Astrocyte of the hippocampus (primary cell): ENCODE results near the gene DDX42.

ENCODE experiments used
- DNase-seq: peaks from one replicate; pipeline ENCODE4 v3.0.0; 2011; ENCODE audit warnings: low read depth, low spot score

Gene DDX42, protein sequence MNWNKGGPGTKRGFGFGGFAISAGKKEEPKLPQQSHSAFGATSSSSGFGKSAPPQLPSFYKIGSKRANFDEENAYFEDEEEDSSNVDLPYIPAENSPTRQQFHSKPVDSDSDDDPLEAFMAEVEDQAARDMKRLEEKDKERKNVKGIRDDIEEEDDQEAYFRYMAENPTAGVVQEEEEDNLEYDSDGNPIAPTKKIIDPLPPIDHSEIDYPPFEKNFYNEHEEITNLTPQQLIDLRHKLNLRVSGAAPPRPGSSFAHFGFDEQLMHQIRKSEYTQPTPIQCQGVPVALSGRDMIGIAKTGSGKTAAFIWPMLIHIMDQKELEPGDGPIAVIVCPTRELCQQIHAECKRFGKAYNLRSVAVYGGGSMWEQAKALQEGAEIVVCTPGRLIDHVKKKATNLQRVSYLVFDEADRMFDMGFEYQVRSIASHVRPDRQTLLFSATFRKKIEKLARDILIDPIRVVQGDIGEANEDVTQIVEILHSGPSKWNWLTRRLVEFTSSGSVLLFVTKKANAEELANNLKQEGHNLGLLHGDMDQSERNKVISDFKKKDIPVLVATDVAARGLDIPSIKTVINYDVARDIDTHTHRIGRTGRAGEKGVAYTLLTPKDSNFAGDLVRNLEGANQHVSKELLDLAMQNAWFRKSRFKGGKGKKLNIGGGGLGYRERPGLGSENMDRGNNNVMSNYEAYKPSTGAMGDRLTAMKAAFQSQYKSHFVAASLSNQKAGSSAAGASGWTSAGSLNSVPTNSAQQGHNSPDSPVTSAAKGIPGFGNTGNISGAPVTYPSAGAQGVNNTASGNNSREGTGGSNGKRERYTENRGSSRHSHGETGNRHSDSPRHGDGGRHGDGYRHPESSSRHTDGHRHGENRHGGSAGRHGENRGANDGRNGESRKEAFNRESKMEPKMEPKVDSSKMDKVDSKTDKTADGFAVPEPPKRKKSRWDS

DNA sequence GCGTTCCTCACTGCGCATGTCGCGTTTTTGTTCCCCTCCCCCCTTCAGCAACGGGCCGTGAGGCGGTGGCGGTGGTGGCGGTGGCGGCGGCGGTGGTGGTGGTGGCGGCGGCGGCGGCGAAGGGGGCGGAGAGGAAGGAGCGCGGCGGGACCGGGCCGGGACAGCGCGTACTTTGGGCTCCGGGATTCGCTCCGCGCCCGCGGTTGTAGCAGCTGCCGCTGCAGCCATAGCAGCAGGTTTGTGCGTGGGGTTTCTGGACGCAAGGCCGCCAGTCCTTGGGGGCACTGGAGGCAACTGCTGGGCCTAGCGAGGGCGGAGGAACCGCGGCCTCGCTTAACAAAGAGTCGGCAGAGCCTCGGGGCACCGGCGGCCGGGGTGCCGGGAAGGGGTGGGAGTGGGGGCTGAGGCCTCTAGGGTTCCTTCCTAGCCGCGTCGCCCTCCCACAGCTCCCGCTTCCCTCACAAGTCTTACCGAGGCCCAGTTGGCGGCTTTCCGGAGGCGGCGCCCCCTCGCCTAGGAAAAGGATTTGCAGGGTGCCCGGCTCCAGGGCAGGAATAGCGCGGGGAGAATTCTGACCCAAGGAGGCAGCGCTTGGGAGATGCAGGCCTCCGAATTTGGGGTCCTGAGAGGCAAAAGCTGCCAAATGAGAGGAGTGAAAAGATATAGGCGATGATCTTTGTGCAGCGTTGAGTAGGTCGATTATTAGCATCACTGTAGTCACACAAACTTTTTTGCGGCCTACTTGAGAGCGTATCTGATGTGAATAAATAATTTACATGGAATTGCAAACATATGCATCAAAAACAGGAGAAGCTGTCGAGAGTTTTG, at the start of gene DDX42:
Gene DDX42 (plus strand): TSS at position 30 of the 828 bp plus-strand sequence. CDS start 12,880 bp downstream, outside the sequence.
- DNase-seq = peak; percentile 77

DNA sequence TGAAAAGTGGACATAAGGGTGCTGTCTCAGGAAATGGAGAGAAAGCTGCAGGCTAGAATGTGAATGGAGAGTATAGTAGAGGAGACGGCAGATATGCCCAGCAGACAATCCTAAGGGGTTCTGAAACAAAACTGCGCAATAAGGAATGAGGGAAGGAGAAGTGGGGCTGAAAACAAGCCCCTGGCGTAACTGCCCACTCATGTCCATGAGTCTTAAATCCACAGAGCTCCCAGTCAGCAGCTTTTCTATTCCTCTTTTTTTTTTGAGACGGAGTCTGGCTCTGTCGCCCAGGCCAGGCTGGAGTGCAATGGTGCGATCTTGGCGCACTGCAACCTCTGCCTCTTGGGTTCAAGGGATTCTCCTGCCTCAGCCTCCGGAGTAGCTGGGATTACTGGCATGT, 38.3 kb upstream of the DDX42 start:
- DNase-seq = no peak

DNA sequence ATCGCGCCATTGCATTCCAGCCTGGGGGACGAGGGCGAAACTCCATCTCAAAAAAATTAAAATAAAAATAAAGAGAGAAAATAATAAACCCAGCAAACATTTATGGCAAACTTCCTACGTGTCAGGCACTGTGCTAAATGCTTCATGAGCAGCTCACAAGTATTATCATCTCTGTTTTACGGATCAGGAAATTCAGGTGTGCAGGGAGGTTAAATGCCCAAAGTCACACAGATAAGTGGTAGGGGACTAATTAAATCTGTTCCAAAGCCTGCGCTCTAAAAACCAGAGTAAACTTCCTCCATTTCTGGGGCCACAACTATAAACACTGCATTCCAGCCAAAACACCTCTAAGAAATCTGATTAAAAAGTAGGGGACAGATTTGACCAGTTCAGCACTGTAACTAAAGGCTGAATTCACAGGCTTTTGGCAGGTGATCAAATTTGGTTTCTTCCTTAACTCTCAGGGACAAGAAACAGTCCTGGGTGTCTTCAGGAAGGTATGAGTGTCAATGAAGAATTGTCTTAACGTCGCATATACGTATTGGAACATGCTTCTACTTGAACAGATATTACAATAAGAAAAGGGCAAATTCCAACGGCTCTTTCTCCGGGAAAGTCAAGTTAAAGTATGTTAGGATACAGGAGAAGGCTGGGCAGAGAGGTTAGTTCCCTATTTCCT, 33.4 kb upstream of the DDX42 start:
- DNase-seq = peak; percentile 21

DNA sequence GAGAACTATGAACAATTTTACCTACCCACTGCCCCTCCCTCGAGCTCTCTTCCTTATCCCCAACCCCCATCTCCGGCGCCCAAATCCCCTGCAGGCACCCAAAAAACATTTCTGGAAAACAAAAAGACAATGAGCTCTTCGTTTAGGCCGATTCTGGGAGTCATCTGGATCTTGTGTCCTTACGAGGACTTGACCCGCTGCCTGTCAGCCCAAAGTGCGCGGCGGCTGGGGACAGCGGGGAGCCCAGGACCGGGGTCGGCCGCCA, 32.9 kb upstream of the DDX42 start:
- no peak for DNase-seq

DNA sequence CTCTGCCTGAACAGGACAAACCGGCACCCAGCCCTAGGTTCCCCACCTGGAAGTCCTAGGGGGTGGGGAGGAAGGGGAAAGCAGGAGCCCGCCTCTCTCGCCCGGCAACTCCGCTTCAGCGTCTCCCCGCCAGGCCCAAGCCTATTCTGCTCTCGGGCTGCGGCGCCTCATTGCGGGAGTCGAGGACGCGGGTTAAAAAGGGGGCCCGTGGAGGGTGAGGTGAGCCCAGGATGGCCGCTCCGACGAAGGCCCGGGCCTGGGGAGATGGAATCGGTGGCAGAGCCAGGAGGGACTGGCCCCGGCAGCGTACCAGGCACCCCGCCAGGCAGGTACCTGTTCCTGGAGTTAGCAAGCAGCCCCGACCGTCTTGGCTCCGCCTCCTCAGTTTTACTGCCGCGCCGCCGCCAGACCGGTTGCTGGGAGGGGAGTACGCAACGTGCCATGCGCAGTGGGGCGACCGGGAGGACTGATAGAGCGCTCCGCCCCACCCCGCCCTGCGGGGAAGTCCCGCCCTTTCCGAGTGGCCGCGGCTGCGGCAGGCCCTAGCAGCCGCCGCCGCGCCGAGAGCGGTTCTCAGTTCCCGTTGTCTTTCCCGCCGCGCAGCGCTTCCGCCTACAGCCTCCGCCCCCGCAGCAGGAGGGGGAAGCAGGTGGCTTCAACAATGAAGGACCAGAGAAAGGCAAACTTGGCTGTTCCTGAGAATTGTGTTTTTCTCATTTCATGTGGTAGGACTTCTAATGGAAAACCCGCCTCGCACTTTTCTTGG, 32.4 kb upstream of the DDX42 start, which contains the start of gene STRADA:
Gene STRADA (minus strand): TSS at position 392 of the 766 bp plus-strand sequence. CDS start 13,430 bp downstream, outside the sequence.
- DNase-seq = peak; percentile 99

DNA sequence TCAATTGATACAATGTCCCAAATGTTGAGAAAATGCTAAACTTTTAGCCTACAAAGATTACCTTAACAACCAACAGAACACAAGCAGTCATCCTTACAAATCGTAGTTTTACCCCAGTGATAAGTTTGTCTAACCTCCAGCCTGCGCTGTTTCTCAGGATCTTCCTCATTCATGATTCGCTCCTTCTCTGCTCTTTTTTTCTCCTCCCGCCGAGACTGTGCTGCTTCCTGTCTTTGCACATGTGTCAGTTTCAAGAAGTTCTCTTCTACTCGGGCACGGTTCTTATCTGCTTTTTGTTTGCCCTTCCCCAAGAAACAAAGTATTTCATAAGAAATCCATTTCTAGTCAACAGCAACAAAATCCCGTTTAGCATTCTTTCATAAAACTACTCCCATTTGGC, 22.2 kb upstream of the DDX42 start:
- no peak for DNase-seq

DNA sequence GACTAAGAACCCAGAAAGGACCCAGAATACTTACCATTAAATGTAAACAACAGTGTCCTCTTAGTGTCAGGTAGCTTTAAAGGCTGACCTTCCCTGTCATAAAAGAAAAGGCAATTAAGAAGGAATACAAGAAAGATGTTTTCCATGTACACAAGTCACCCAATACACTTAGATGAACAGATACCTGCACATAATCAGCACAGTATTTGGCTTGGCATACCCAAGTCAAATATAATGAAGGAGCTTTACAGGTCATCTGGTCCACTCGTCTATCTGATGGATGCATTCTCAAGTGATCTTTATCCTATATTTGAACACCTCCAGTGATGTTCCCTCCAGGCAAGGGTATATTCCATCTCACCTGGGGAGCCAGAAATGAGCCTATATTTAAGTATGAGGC, 21.3 kb upstream of the DDX42 start:
- no peak for DNase-seq

DNA sequence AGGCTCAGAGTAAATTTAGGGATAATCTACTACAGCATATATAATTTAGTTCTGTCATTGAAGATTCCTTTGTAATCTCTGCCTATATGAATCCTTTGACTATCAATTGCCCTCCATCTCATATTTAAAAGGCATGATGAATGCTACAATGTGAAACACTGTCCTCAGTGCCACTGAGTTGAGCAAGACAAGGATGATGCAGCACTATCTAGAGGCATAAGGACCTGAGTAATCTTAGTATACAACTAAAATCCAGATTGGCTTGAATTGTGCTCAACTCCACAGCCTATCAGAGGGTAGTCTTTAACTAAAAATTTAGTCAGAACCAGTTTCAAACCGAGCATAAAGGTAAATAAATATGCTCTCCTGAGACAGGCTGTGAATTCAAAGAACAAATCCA, 20.8 kb upstream of the DDX42 start:
- DNase-seq = no peak

DNA sequence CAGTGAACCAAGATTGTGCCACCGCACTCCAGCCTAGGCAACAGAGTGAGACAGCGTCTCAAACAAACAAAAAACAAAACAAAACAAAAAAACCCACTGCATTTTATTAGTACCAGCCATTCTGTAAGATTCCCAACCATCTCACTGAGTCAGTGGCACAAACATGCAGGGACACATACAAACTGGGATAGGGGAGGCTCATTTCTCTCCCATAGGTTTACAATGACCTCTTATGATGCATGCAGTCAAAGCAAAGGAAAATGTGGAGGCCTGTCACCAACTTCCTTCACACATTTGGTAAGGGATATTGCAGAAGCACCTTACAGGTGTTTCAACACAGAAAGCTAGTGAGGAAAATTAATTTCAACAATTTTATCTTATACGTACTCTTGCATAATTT, 19.9 kb upstream of the DDX42 start:
- no peak for DNase-seq

DNA sequence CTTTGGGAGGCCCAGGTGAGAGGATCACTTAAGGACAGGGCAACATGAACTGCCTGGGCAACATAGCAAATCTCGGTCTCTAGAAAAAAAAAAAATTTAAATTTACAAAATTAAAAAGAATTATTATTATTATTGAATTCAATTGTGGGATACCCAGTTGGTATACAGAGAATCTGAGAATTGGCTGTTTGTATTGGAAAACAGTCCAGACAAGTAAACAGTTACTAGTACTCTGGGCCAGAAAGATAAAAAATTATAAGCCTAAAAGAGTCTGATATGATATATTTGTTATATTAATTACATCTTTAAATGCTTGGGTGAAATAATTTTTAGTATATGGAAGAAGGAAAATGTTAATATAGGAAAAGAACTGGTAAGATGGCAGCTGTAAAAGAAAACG, 15.5 kb upstream of the DDX42 start:
- no peak for DNase-seq

DNA sequence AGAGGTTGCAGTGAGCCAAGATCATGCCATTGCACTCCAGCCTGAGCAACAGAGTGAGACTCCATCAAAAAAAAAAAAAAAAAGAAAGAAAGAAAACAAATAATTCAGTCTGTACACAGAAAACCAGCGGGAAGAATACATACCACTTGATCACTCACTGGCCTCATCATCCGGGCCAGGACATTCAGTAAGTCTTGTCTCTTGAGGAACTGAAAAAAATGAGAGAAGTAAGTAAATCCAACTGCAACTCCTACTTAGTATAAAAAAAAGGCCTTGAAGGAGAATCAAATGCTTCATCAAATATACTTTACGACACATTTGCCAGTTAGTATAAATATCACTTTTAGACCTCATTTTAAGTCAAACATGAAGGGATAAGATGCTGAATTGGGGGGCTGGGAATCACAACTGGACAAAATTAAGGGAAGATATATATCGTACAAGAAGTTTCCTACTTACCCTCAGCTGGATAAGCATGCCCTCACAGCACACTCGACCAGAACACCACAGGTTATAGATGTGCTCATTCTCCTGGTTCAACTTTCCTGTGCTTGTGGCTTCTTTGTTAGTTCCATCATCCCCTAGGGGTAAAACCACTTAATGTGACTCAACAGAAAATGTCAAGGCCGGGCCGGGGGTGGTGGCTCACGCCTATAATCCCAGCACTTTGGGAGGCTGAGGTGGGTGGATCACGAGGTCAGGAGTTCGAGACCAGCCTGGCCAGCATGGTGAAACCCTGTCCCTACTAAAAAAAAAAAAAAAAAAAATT, 13.0 kb upstream of the DDX42 start:
- no peak for DNase-seq

DNA sequence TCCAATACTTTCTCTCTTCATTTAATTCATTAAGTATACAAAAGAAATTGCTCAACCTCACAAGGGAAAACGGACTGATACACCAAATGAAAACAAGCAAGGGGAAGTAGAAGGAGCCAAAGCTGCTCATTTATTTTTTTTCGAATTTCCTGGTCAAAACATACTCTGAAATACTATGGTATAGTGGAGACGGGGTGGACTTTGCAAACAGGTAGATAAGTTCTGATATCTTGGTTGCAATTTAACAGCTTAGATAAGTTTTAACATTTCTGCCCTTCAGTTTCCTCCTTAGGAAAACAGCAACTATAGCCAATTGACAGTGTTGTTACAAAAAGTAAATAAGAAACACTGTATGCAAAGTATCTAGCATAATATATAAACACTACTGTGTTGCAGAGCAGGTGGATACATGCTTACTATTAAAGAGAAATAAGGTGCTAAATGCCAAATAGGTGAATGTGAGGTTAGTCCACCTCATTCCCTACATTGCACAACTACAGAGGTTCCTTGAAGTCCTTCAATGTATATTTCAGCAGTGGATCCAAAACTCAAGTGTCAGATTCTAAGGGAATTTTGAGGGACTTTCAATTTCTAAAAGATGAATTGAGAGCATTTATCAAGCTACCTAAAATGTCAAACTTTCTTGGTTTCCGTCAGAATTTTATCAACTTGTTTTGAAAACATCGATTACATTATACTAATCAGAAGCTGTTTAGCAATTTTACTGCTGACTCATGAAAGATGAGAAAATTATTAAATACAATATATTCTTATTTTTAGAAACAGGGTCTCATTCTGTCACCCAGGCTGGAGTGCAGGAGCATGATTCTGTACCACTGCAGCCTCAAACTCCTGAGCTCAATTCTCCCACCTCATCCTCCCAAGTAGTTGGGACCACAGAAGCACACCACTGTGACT, 11.6 kb upstream of the DDX42 start:
- DNase-seq = no peak

DNA sequence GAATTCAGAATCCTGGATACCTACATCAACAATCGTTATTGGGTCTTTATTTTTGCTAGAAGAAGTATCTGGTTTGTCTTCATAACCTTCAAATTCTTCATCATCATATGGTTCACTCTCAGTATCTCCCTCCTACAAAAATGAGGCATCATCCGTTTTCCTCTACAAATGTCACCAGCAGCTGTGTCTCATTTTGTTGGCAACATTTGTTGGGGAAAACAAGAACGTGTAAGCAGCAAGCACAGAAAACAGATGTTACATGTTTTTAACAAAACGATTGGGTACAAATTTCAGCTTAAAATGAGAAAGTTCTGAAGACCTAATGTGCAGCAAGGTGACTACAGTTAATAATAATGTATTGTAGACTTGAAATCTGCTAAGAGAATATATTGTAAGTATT, 9.3 kb upstream of the DDX42 start:
- DNase-seq = no peak

DNA sequence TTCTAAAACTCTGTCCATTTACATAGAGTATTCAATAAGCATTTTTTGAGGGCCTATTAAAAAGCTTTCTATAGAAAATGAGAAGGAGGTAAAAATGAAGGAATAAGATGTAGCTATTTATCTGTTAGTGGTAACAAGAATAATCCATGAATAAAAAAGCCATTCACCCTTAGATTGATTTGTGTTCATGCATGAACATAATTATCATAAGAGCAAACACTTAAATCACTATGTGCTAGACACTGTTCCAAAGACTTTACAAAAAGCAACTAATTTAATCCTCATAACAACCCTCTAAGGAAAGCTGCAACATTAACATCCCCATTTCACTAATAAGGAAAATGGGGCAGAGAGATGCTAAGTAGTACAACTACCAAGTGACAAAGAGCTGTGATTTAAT, 7.2 kb upstream of the DDX42 start:
- no peak for DNase-seq

DNA sequence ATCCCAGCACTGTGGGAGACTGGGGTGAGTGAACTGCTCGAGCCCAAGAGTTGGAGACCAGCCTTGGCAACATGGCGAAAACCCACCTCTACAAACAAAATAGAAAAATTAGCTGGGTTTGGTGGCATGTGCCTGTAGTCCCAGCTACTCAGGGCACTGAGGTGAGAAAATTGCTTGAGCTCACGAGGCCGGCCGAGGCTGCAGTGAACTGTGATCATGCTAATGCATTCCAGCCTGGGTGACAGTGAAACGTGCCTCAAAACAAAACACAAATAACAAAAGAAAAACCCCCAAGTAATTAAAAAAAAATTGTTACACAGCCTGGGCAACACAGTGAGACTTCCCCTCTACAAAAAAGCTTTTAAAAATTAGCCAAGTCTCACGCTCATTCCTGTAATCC, 5.5 kb upstream of the DDX42 start:
- DNase-seq = peak; percentile 20

DNA sequence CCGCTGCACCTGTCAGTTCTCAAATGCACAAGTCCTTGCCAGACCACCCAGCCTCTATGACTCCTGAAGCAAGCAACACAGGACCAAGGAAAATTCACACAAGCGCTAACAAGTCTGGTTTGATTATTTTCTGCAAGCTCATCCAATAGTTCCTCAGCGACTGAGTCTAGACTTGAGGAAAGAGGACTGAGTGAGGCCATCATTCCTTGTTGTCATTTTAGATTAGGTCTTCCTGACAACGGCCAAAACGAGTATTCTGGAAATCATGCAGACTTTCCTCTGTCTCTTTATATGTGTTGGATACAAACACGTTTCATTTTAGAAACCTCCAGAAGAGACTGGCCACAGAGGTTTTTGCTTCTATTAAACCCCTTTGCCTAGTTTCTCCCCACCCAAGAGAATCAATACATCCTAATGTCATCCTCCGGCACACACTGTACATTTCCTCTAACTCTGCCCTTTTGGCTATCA, 1.1 kb upstream of the DDX42 start:
- peak; percentile 43 for DNase-seq

DNA sequence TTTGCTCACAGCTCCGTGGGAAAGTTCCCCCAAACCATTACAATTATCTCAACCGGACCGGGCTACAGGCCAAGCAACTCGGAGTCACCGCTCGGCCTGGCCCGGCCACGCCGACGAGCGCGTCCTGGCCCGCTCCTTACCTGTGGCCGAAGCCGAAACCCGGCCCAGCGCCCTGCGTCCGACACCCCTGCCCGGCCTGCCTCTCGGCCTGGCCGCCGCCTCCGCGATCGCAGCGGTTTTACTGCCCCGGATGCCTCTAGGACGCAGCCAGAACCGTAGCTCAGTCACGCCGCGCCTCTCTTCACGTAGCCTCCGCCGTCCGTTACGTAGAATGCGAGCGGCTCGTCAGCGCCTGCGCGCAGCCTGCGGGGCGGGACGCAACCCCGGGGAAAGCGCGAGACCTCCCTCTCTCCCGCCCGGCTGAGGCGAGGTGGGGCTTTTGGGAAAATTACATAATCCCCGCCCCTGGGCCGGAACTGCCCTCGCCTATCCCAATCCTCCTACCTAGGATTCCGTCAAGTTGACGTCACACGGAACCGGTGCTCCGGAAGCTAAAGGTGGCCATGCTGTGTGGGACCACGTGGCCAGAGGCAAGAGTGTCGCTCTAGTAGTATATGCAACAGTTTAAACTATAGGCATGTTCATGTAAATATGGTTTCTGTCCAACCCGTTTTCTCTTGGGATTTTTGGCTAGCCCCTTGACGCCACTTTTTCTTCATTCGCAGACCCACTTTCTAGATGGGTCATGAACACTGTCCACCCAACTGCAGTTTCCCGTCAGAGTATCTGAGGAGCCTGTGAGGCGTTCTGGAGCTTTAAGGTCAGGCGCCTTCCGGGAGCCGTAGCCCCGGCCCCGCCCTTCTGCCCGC, 464 bp upstream of the DDX42 start, which contains the start of gene CCDC47:
Gene CCDC47 (minus strand): TSS at position 326 of the 869 bp plus-strand sequence. CDS start 7,422 bp downstream, outside the sequence.
- peak; percentile 100 for DNase-seq

DNA sequence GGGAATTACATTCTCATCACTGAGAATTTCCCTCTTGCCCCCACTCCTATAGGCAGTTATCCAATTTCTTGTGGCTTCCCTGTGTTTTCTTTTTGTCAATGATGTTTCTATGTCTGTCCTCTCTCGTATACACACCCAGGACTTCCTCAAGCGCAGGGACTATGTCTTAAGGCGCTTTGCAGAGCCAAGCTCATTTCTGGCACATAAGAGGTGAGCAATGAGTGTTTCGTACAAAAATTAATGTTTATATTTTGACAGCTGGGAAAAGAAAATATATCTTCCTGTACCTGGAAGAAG, 947 bp downstream of the DDX42 start:
- DNase-seq = peak; percentile 27
